ENCODE data around the gene DARS1. TPM values are rescaled to one million over a fixed set of nuclear protein-coding genes. Genes with fewer than 3 reads are reported as not detected.

Gene DARS1
- polyA plus RNA-seq, 1 of the 3 experiments (the other 2 are of a cell fraction) = 52.2 TPM

- Histone ChIP-seq H3K9me2 (no peaks in the 10 kb centered on the region), H3K4me2 (no peak overlapping the region), H3K27ac (ENCODE audit: low read depth in 2 of 2, low read length in 1 of 2) (no peak overlapping the region), H3K4me1 (ENCODE audit: control insufficient read depth in 1 of 2, insufficient read depth in 2 of 2, low read depth in 1 of 2, low read length in 1 of 2) (peaks cover 2 to 7% of the 10 kb centered on the region in 2 experiments; a peak in 3 of 4 replicates), H3K9me3 (no peaks in the 10 kb centered on the region), H3K36me3 (replicated peaks in 1 of 2; ENCODE audit: control insufficient read depth in 1 of 2, insufficient read depth in 2 of 2, low read length in 1 of 2) (peaks cover under 1 to 29% of the 10 kb centered on the region in 2 experiments), H2AFZ (ENCODE audit: low read depth) (no peak overlapping the region), H3K9ac (no peak overlapping the region), H3F3A (replicated peaks; ENCODE audit: insufficient read depth) (peaks cover 7% of the 10 kb centered on the region), H3K27me3 (ENCODE audit: insufficient read depth) (no peaks in the 10 kb centered on the region), H4K20me1 (ENCODE audit: insufficient read depth) (peaks cover 29% of the 10 kb centered on the region), H3K4me3 (ENCODE audit: low read depth in 2 of 2, low read length in 1 of 2) (no peak overlapping the region), H3K79me2 (ENCODE audit: insufficient read depth) (peaks cover 31% of the 10 kb centered on the region; the same call in 1 of the 2 replicates)
- ChIA-PET CTCF (no interaction called here), POLR2A (no interaction called here)
- TF ChIP-seq FOSL2 (IDR thresholded peaks at IDR 0.05; ENCODE audit: borderline replicate concordance, low read depth) (no peak), EZH2phosphoT487 (IDR thresholded peaks at IDR 0.05; ENCODE audit: borderline replicate concordance, low read depth) (no peak)
- 90% methylated on average over 5 of the region's 5 CpGs for WGBS (ENCODE audit: low lambda C conversion rate)
- no peak for DNase-seq
Observed at GRCh38 chr2:135952891-135953290, 32.5 kb downstream of the DARS1 start.

GRCh38 chr2:135951041-135951583 is 34.3 kb downstream of the DARS1 start:
- POLR2A ChIA-PET = no interaction called here

GRCh38 chr2:135949451-135950234 is 35.8 kb downstream of the DARS1 start:
- no peak for DNase-seq
- Histone ChIP-seq H2AFZ (ENCODE audit: low read depth) (no peak overlapping the region), H3K9ac (no peak overlapping the region), H3K9me3 (no peaks in the 10 kb centered on the region), H3K27me3 (ENCODE audit: insufficient read depth) (no peaks in the 10 kb centered on the region), H4K20me1 (ENCODE audit: insufficient read depth) (peaks cover 41% of the 10 kb centered on the region), H3K9me2 (no peaks in the 10 kb centered on the region), H3K36me3 (replicated peaks in 1 of 2; ENCODE audit: control insufficient read depth in 1 of 2, insufficient read depth in 2 of 2, low read length in 1 of 2) (peaks cover 0 to 25% of the 10 kb centered on the region in 2 experiments), H3F3A (replicated peaks; ENCODE audit: insufficient read depth) (peaks cover 7% of the 10 kb centered on the region), H3K79me2 (ENCODE audit: insufficient read depth) (peaks cover 36% of the 10 kb centered on the region), H3K27ac (ENCODE audit: low read depth in 2 of 2, low read length in 1 of 2) (peak overlapping the region in 1 of 2 experiments; percentile 60; a peak in 2 of 4 replicates), H3K4me3 (ENCODE audit: low read depth in 2 of 2, low read length in 1 of 2) (no peak overlapping the region), H3K4me2 (no peak overlapping the region), H3K4me1 (ENCODE audit: control insufficient read depth in 1 of 2, insufficient read depth in 2 of 2, low read depth in 1 of 2, low read length in 1 of 2) (peaks cover 2 to 7% of the 10 kb centered on the region in 2 experiments; a peak in 3 of 4 replicates)
- POLR2A ChIA-PET = no interaction called here
- CTCF ChIA-PET = interaction anchor here (1.1 kb wide), 1 partner anchor 10 kb away, joined by 6 read pairs; no protein-coding TSS in a partner anchor
- WGBS (ENCODE audit: low lambda C conversion rate) = 97% methylated on average over 3 of the region's 3 CpGs
- TF ChIP-seq USF1 (IDR thresholded peaks at IDR 0.05; ENCODE audit: borderline replicate concordance, low read depth) = no peak
- TF ChIP-seq SMC3 (IDR thresholded peaks at IDR 0.05; ENCODE audit: low read depth, low read length) = no peak
- no peak for TF ChIP-seq JUND (IDR thresholded peaks at IDR 0.05)
- no peak for TF ChIP-seq YY1 (IDR thresholded peaks at IDR 0.05; ENCODE audit: low read depth)
- TF ChIP-seq USF2 (IDR thresholded peaks at IDR 0.05; ENCODE audit: borderline replicate concordance, low read depth, low read length) = no peak
- TF ChIP-seq RAD21 (IDR thresholded peaks at IDR 0.05; ENCODE audit: low read length) = no peak
- no peak for TF ChIP-seq TEAD4 (IDR thresholded peaks at IDR 0.05; ENCODE audit: borderline replicate concordance, insufficient read depth)
- no peak for TF ChIP-seq TCF12 (IDR thresholded peaks at IDR 0.05)
- no peak for TF ChIP-seq PBX3 (IDR thresholded peaks at IDR 0.05)
- TF ChIP-seq RCOR1 (IDR thresholded peaks at IDR 0.05; ENCODE audit: low read length) = no peak
- TF ChIP-seq CTCF (IDR thresholded peaks at IDR 0.05) = no peak
- no peak for TF ChIP-seq CHD2 (IDR thresholded peaks at IDR 0.05; ENCODE audit: low read length, partially characterized antibody)

More at GRCh38 chr2:135951041-135951583, 34.3 kb downstream of the DARS1 start:
- TF ChIP-seq NFIC (IDR thresholded peaks at IDR 0.05; ENCODE audit: borderline replicate concordance) = 0 out of 2 replicates have a peak, but pooled peaks have one; percentile 11
- TF ChIP-seq GABPA (IDR thresholded peaks at IDR 0.05; ENCODE audit: low read depth) = no peak
- CTCF ChIA-PET = interaction anchor here (1.3 kb wide), 1 partner anchor 22 kb away, joined by 3 read pairs; no protein-coding TSS in a partner anchor
- Histone ChIP-seq H3K9me2 (no peaks in the 10 kb centered on the region), H3K4me1 (ENCODE audit: control insufficient read depth in 1 of 2, insufficient read depth in 2 of 2, low read depth in 1 of 2, low read length in 1 of 2) (peaks cover 2 to 7% of the 10 kb centered on the region in 2 experiments; a peak in 3 of 4 replicates), H3K4me2 (no peak overlapping the region), H4K20me1 (ENCODE audit: insufficient read depth) (peaks cover 31% of the 10 kb centered on the region), H2AFZ (ENCODE audit: low read depth) (no peak overlapping the region), H3K27ac (ENCODE audit: low read depth in 2 of 2, low read length in 1 of 2) (no peak overlapping the region), H3K27me3 (ENCODE audit: insufficient read depth) (no peaks in the 10 kb centered on the region), H3F3A (replicated peaks; ENCODE audit: insufficient read depth) (peaks cover 7% of the 10 kb centered on the region), H3K9me3 (no peaks in the 10 kb centered on the region), H3K36me3 (replicated peaks in 1 of 2; ENCODE audit: control insufficient read depth in 1 of 2, insufficient read depth in 2 of 2, low read length in 1 of 2) (peaks cover 0 to 29% of the 10 kb centered on the region in 2 experiments), H3K9ac (no peak overlapping the region), H3K79me2 (ENCODE audit: insufficient read depth) (peaks cover 30% of the 10 kb centered on the region), H3K4me3 (ENCODE audit: low read depth in 2 of 2, low read length in 1 of 2) (no peak overlapping the region)
- no peak for DNase-seq
- WGBS (ENCODE audit: low lambda C conversion rate) = 96% methylated on average over 3 of the region's 3 CpGs

Measured in SK-N-SH (cell line).